ENCODE measurements around the gene NPAS2. TPM values are rescaled to one million over a fixed set of nuclear protein-coding genes. Genes with fewer than 3 reads are reported as not detected.

Gene NPAS2
- total and polyA plus RNA-seq, 4 donors = 5.9 to 17.1 (median 10.4) TPM

- Histone ChIP-seq H3K9me3 (ENCODE audit: control insufficient read depth in 4 of 4, insufficient read depth in 3 of 4, low read length in 3 of 4) (peaks cover 0 to 3% (median 0%) of the 10 kb centered on the region in 4 donors), H3K4me1 (ENCODE audit: control insufficient read depth in 5 of 5, insufficient read depth in 5 of 5, low read length in 5 of 5) (peaks cover 0 to 19% (median 4%) of the 10 kb centered on the region in 5 donors), H3K27ac (ENCODE audit: low read depth in 1 of 2, low read length in 1 of 2) (no peak overlapping the region), H3K4me3 (no peak overlapping the region), H3K36me3 (ENCODE audit: control insufficient read depth in 4 of 4, insufficient read depth in 4 of 4, low read length in 4 of 4) (no peaks in the 10 kb centered on the region), H3K9ac (ENCODE audit: insufficient read depth in 1 of 2, low read length in 2 of 2) (no peak overlapping the region), H3K27me3 (ENCODE audit: control insufficient read depth in 3 of 3, insufficient read depth in 3 of 3, low read length in 2 of 3) (peaks cover 0 to 3% (median 0%) of the 10 kb centered on the region in 3 donors)
- TF ChIP-seq, protein P1, sequence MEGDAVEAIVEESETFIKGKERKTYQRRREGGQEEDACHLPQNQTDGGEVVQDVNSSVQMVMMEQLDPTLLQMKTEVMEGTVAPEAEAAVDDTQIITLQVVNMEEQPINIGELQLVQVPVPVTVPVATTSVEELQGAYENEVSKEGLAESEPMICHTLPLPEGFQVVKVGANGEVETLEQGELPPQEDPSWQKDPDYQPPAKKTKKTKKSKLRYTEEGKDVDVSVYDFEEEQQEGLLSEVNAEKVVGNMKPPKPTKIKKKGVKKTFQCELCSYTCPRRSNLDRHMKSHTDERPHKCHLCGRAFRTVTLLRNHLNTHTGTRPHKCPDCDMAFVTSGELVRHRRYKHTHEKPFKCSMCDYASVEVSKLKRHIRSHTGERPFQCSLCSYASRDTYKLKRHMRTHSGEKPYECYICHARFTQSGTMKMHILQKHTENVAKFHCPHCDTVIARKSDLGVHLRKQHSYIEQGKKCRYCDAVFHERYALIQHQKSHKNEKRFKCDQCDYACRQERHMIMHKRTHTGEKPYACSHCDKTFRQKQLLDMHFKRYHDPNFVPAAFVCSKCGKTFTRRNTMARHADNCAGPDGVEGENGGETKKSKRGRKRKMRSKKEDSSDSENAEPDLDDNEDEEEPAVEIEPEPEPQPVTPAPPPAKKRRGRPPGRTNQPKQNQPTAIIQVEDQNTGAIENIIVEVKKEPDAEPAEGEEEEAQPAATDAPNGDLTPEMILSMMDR (IDR thresholded peaks at IDR 0.05; ENCODE audit: control extremely low read depth, extremely low read depth) = no peak
- ATAC-seq (ENCODE audit: insufficient read depth, low FRiP score) = no peak
- peak in 1 of 3 donors; percentile 27 for DNase-seq
- WGBS, 2 donors = 67 to 68% methylated on average over 4 of the region's 4 CpGs
Observed at GRCh38 chr2:100812116-100812515, 7.8 kb upstream of the NPAS2 start.

DNA sequence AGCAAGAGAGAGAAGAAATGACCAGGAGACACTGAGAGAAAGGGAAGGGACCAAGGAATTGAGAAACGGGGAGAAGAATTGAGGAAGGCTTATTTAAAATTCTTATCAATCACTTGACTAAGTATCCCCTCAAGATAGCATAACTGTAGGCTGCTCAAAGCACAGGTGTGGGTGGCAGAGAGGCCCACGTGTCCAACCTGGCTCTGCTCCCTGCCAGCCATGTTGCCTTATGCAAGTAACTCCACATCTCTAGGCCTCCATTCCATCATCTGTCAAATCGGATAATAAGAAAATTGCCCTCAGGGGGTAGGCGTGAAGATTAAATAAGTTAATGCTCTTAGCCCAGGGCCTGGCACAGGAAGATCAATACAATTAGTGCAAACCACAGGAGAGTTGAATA lies 7.4 kb upstream of the NPAS2 start:
- peaks cover 0 to 3% (median 0%) of the 10 kb centered on the region in 4 donors for H3K9me3 ChIP-seq (ENCODE audit: control insufficient read depth in 4 of 4, insufficient read depth in 3 of 4, low read length in 3 of 4)
- H3K27me3 ChIP-seq (ENCODE audit: control insufficient read depth in 3 of 3, insufficient read depth in 3 of 3, low read length in 2 of 3) = peaks cover 0 to 3% (median 0%) of the 10 kb centered on the region in 3 donors
- peaks cover 0 to 19% (median 4%) of the 10 kb centered on the region in 5 donors for H3K4me1 ChIP-seq (ENCODE audit: control insufficient read depth in 5 of 5, insufficient read depth in 5 of 5, low read length in 5 of 5)
- ATAC-seq (ENCODE audit: insufficient read depth, low FRiP score) (no peak), DNase-seq (no peak)
- no peak overlapping the region for H3K27ac ChIP-seq (ENCODE audit: low read depth in 1 of 2, low read length in 1 of 2)
- H3K36me3 ChIP-seq (ENCODE audit: control insufficient read depth in 4 of 4, insufficient read depth in 4 of 4, low read length in 4 of 4) = no peaks in the 10 kb centered on the region
- 86 to 89% methylated on average over 4 of the region's 4 CpGs for WGBS, 2 donors
- no peak overlapping the region for H3K4me3 ChIP-seq
- no peak overlapping the region for H3K9ac ChIP-seq (ENCODE audit: insufficient read depth in 1 of 2, low read length in 2 of 2)
- TF ChIP-seq, protein P1 (IDR thresholded peaks at IDR 0.05; ENCODE audit: control extremely low read depth, extremely low read depth) = no peak

GRCh38 chr2:100813527-100813926 lies 6.4 kb upstream of the NPAS2 start:
- Histone ChIP-seq H3K27ac (ENCODE audit: low read depth in 1 of 2, low read length in 1 of 2) (peak overlapping the region in 1 of 2 donors; percentile 78), H3K4me1 (ENCODE audit: control insufficient read depth in 5 of 5, insufficient read depth in 5 of 5, low read length in 5 of 5) (peaks cover 0 to 19% (median 4%) of the 10 kb centered on the region in 5 donors), H3K9ac (ENCODE audit: insufficient read depth in 1 of 2, low read length in 2 of 2) (no peak overlapping the region), H3K36me3 (ENCODE audit: control insufficient read depth in 4 of 4, insufficient read depth in 4 of 4, low read length in 4 of 4) (no peaks in the 10 kb centered on the region), H3K9me3 (ENCODE audit: control insufficient read depth in 4 of 4, insufficient read depth in 3 of 4, low read length in 3 of 4) (peaks cover 0 to 3% (median 0%) of the 10 kb centered on the region in 4 donors), H3K27me3 (ENCODE audit: control insufficient read depth in 3 of 3, insufficient read depth in 3 of 3, low read length in 2 of 3) (peaks cover 0 to 1% (median 0%) of the 10 kb centered on the region in 3 donors), H3K4me3 (no peak overlapping the region)
- WGBS, 2 donors = 36 to 58% methylated on average over 4 of the region's 4 CpGs
- TF ChIP-seq, protein P1 (IDR thresholded peaks at IDR 0.05; ENCODE audit: control extremely low read depth, extremely low read depth) = no peak
- DNase-seq (peak in 1 of 3 donors; percentile 17), ATAC-seq (ENCODE audit: insufficient read depth, low FRiP score) (no peak)

GRCh38 chr2:100814043-100814442 lies 5.9 kb upstream of the NPAS2 start:
- no peak overlapping the region for H3K9ac ChIP-seq (ENCODE audit: insufficient read depth in 1 of 2, low read length in 2 of 2)
- WGBS, 2 donors = 68 to 91% methylated on average over 3 of the region's 3 CpGs
- H3K4me3 ChIP-seq = no peak overlapping the region
- no peaks in the 10 kb centered on the region for H3K27me3 ChIP-seq (ENCODE audit: control insufficient read depth in 3 of 3, insufficient read depth in 3 of 3, low read length in 2 of 3)
- H3K9me3 ChIP-seq (ENCODE audit: control insufficient read depth in 4 of 4, insufficient read depth in 3 of 4, low read length in 3 of 4) = peaks cover 0 to 3% (median 0%) of the 10 kb centered on the region in 4 donors
- ATAC-seq (ENCODE audit: insufficient read depth, low FRiP score) (no peak), DNase-seq (no peak)
- H3K36me3 ChIP-seq (ENCODE audit: control insufficient read depth in 4 of 4, insufficient read depth in 4 of 4, low read length in 4 of 4) = no peaks in the 10 kb centered on the region
- peak overlapping the region in 1 of 2 donors; percentile 78 for H3K27ac ChIP-seq (ENCODE audit: low read depth in 1 of 2, low read length in 1 of 2)
- peaks cover 0 to 19% (median 8%) of the 10 kb centered on the region in 5 donors for H3K4me1 ChIP-seq (ENCODE audit: control insufficient read depth in 5 of 5, insufficient read depth in 5 of 5, low read length in 5 of 5)
- TF ChIP-seq, protein P1 (IDR thresholded peaks at IDR 0.05; ENCODE audit: control extremely low read depth, extremely low read depth) = no peak
